Pancreas (tissue), 10 donors: ENCODE data around the gene RHOXF2B. TPM values are rescaled to one million over a fixed set of nuclear protein-coding genes. Genes with fewer than 3 reads are reported as not detected.
"Not testable (repeated sequence)": the region's sequence is repeated elsewhere in the genome, so short reads cannot be mapped to it uniquely, and the experiment has no call there.

Source experiments
- ATAC-seq, 4 donors: fragments of 200-7000 bp; cut with Tn5 transposase; one replicate each; pipeline versions ENCODE4 v1.8.0 to v1.9.1; 2020; ENCODE audit warnings: mild to moderate bottlenecking in 4 of 4, moderate library complexity in 4 of 4
- DNase-seq, 6 donors: peaks; one replicate each; pipeline ENCODE4 v3.0.0-alpha.2; 2020
- FAIRE-seq: peaks from 2 replicates; lab custom pipeline; 2012; peaks lifted over from hg19 to GRCh38; lab: Jason Lieb, UNC
- H3K27ac ChIP-seq, 4 donors: fragments of 200-600 bp; sonication (generic); 1 replicate in 3 of 4; 2 replicates in 1 of 4; pipeline versions ENCODE4 v1.5.0 to v1.8.0; 2020
- H3K27me3 ChIP-seq, 4 donors: fragments of 200-600 bp; one replicate each; pipeline ENCODE4 v1.8.0; 2021
- H3K36me3 ChIP-seq, 3 donors: fragments of 200-600 bp; sonication (generic) in 1 of 3; one replicate each; pipeline versions ENCODE4 v1.5.0 to v1.8.0; 2020 to 2021
- H3K4me1 ChIP-seq, 3 donors: fragments of 200-600 bp; one replicate each; pipeline ENCODE4 v1.8.0; 2021
- H3K4me3 ChIP-seq, 4 donors: fragments of 200-600 bp; sonication (generic) in 2 of 4; one replicate each; pipeline versions ENCODE4 v1.5.0 to v1.8.0; 2020 to 2021
- H3K9me3 ChIP-seq, 4 donors: fragments of 200-600 bp; one replicate each; pipeline ENCODE4 v1.8.0; 2021
- WGBS, 2 donors: extraction: QIAGEN DNeasy Blood & Tissue Kit; methylation state at CpG; one replicate each; pipeline ENCODE4 v1.1.7; 2013; 5-methylcytosine and 5-hydroxymethylcytosine counted together
- intact Hi-C, 3 donors: fragments of 100-400 bp; cut with DNase I; formaldehyde crosslinking; loops; one replicate each; pipeline versions ENCODE4 v1.11.1 to v1.14.2; 2022
- polyA plus RNA-seq, 2 donors: library from polyadenylated mRNA; stranded (reverse); fragments of 200-250 nt; gene quantifications; one replicate each; pipeline ENCODE4 v1.2.3, GENCODE V29; 2013
- total RNA-seq, 6 donors: library from RNA; stranded (reverse); fragmentation: NEBNext Ultra II Directional in 4 of 6; extraction: Animal tissue kit (Norgen Biotek cat#: 25700) in 4 of 6; gene quantifications; one replicate each; pipeline versions ENCODE4 v1.2.1 to v1.2.4, GENCODE V29; 2021 to 2023
- TF ChIP-seq, protein P1 (sequence below), 4 donors: fragments of 200-600 bp; sonication (generic) in 3 of 4; IDR thresholded peaks; one replicate each; pipeline versions ENCODE4 v1.5.0 to v1.8.0; 2021; ENCODE audit warnings: antibody characterized with exemption in 4 of 4
- donor health status: healthy with polysubstance abuse.
- donor health status: DM: no; HTN: no; CAD: no; lungs with moderate emphysema.
- donor health status: DM: no; HTN: no; CAD: no.
- donor health status: control.
- donor health status: control.
- donor health status: Bipolar disorder and iron deficiency.
- donor health status: DM: yes; HTN: yes; CAD: no.
- donor health status: DM: no; HTN: no; CAD: no.
- donor health status: DM: no; HTN: no; CAD: no.
- donor health status: DM: yes; HTN: yes; CAD: no.

RHOXF2B gene
- total and polyA plus RNA-seq, 8 donors, result not detected

DNA sequence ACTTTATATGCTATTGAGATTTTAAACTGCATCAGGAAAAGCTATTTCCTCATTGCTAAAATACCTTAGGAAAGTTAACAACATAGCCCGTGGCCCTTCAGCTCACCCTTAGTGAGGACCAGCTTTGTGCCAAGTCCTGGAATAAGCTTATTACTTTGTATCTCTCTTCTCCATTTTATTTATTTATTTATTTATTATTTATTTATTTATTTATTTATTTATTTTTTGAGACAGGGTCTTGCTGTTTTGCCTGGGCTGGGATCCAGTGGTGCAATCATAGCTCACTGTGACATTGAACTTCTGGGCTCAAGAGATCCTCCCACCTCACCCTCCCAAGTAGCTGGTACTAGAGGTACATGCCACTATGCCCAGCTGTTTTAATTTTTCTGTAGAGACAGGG lies 31.9 kb upstream of the RHOXF2B start:
- H3K36me3 ChIP-seq, result no peaks in the 10 kb centered on the region
- no peaks in the 10 kb centered on the region for H3K27me3 ChIP-seq
- no peak overlapping the region for H3K27ac ChIP-seq
- H3K9me3 ChIP-seq, result no peaks in the 10 kb centered on the region
- TF ChIP-seq, protein P1, sequence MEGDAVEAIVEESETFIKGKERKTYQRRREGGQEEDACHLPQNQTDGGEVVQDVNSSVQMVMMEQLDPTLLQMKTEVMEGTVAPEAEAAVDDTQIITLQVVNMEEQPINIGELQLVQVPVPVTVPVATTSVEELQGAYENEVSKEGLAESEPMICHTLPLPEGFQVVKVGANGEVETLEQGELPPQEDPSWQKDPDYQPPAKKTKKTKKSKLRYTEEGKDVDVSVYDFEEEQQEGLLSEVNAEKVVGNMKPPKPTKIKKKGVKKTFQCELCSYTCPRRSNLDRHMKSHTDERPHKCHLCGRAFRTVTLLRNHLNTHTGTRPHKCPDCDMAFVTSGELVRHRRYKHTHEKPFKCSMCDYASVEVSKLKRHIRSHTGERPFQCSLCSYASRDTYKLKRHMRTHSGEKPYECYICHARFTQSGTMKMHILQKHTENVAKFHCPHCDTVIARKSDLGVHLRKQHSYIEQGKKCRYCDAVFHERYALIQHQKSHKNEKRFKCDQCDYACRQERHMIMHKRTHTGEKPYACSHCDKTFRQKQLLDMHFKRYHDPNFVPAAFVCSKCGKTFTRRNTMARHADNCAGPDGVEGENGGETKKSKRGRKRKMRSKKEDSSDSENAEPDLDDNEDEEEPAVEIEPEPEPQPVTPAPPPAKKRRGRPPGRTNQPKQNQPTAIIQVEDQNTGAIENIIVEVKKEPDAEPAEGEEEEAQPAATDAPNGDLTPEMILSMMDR (IDR thresholded peaks at IDR 0.05), result no peak
- ATAC-seq (no peak), DNase-seq (no peak), FAIRE-seq (no peak)
- H3K4me3 ChIP-seq, result no peak overlapping the region
- no peaks in the 10 kb centered on the region for H3K4me1 ChIP-seq
- 76 to 89% methylated on average over 1 of the region's 1 CpG for WGBS, 2 donors
- intact Hi-C loops, result loop anchor here in 1 of 3 donors (10.0 kb wide), 1 partner anchor 105 kb away; no protein-coding TSS in a partner anchor

DNA sequence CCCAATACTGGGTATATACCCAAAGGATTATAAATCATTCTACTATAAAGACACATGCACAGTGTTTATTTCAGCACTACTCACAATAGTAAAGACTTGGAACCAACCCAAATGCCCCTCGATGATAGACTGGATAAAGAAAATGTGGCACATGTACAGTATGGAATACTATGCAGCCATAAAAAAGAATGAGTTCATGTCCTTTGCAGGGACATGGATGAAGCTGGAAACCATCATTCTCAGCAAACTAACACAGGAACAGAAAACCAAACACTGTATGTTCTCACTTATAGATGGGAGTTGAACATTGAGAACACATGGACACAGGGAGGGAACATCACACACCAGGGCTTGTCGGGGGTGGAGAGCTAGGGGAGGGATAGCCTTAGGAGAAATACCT lies 27.2 kb upstream of the RHOXF2B start:
- DNase-seq, H3K27me3 ChIP-seq, H3K36me3 ChIP-seq, H3K27ac ChIP-seq, FAIRE-seq, H3K4me1 ChIP-seq, ATAC-seq, H3K9me3 ChIP-seq, H3K4me3 ChIP-seq: not testable (repeated sequence)
- WGBS, 2 donors, result 69 to 93% methylated on average over 2 of the region's 2 CpGs
- intact Hi-C loops, result loop anchor here in 1 of 3 donors (10.0 kb wide), 1 partner anchor 110 kb away; no protein-coding TSS in a partner anchor

DNA sequence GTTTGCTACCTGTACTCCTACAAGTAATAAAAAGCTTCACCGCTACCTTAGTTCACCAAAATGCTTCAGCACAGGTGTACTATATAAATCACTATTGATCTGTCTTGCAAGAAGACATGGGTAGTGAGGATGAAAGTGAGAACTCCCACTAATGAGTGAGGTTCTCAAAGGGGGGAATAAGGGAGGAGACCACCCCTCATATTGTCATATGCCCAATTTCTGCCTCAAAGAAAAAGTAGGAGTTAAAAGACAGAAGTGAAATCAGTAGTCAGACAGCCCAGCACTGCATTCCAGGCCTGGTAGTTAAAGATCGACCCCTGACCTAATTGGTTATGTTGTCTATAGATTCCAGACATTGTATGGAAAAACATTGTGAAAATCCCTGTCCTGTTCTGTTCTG lies 23.6 kb upstream of the RHOXF2B start:
- not testable (repeated sequence) for ATAC-seq, H3K4me1 ChIP-seq, FAIRE-seq, DNase-seq, H3K4me3 ChIP-seq, H3K36me3 ChIP-seq, H3K9me3 ChIP-seq, H3K27me3 ChIP-seq, H3K27ac ChIP-seq
- 73 to 79% methylated on average over 2 of the region's 2 CpGs for WGBS, 2 donors
- intact Hi-C loops, result loop anchor here in 1 of 3 donors (10.0 kb wide), 1 partner anchor 114 kb away; no protein-coding TSS in a partner anchor

DNA sequence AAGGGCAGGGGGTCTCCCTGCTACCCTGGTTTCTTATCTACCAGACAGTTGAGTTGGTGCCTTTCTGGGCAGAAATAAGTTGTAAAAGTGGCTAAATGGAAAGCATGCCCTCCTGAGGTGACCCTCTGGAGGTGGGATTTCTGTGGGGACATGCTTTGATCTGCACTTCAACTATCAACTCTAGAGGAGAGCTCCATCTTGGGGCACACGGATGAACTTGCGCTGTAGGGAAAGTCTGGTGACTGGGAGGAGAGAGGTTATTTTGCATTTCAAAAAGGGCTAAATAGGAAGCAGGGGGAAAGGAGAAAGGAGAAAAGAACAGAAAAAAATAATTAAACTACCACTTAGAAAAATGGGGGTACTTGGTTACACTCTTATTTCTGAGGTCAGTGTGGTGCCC lies 12.7 kb upstream of the RHOXF2B start:
- intact Hi-C loops, result loop anchor here in 1 of 3 donors (10.0 kb wide), 1 partner anchor 125 kb away; no protein-coding TSS in a partner anchor
- no peaks in the 10 kb centered on the region for H3K9me3 ChIP-seq
- no peak for ATAC-seq
- 59 to 87% methylated on average over 2 of the region's 2 CpGs for WGBS, 2 donors
- no peak overlapping the region for H3K27ac ChIP-seq
- no peaks in the 10 kb centered on the region for H3K27me3 ChIP-seq
- no peaks in the 10 kb centered on the region for H3K36me3 ChIP-seq
- TF ChIP-seq, protein P1 (IDR thresholded peaks at IDR 0.05), result no peak
- FAIRE-seq, result no peak
- H3K4me3 ChIP-seq, result no peak overlapping the region
- H3K4me1 ChIP-seq, result no peaks in the 10 kb centered on the region
- DNase-seq, result no peak

DNA sequence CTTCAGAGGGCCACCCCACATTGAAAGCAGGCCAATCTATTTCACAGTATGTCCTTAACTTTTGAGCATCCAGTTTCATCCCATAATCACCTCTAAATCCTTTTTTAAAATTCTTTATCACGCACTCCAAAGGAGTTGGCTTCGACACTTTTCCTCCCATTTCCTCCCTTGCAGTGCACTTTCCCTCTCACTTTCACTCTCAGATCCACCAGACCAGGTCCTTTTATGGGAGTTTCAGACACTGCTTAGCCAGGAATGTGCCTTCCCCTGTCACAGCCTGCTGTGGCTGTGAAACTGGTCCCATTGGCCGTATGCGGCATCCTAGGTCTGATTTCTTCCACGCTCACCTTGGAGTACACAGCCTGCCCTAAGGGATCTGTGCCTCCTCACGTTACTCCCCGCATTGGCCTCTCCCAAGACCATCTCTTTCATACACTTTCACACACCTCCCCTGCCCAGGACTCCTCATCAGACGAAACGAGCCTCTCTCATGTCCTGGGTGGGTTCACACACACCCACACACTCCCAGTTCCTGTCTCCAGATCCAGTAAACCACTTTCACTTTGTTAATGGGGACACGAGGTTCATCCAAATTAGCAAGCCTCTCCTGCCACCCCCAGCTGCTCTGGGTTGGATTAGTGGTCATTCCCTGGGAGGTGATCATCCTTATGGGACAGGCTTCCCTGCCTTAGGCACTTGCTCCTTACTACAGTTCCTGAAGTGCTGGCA lies 10.0 kb upstream of the RHOXF2B start:
- no peak for DNase-seq

DNA sequence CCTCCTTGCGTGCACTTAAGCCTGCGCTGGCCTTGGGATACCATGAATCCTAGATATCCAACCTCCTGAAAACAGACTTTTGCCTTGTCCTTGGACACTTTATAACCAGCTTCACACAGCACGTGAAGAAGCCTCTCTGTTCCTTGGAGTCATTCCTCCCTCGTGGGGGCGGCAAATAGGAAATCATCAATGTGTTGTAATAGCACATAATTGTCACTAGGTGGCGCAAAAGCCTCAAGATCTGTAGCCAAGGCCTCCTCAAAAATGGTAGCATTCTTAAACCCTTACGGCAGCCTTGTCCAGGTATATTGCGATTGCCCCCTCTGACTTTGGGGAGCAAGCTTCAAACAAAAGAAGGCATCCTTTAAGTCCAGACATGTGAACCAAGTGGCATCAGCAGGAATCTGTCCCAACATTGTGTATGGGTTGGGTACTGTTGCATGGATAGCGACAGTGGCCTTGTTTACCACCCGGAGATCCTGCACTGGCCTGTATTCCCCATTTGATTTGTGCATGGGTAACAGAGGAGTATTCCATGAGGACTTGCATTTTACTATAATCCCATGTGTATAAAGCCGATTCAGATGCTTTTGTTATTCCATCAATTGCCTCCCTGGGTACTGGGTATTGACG lies 8.2 kb upstream of the RHOXF2B start:
- H3K4me1 ChIP-seq, intact Hi-C loops, H3K27ac ChIP-seq, H3K27me3 ChIP-seq, H3K36me3 ChIP-seq, DNase-seq, H3K9me3 ChIP-seq, H3K4me3 ChIP-seq: not testable (repeated sequence)
- WGBS, 2 donors, result no CpG with 5 or more reads among the region's 12 CpGs
- FAIRE-seq (peak; percentile 78), ATAC-seq (peak in 3 of 4 donors; percentile 55 to 79 (median 64))

More for the DNA sequence above, 10.0 kb upstream of the RHOXF2B start:
- WGBS, 2 donors, result 62 to 71% methylated on average over 10 of the region's 10 CpGs
- FAIRE-seq, result no peak
- H3K4me1 ChIP-seq, result no peaks in the 10 kb centered on the region
- H3K27me3 ChIP-seq, result no peaks in the 10 kb centered on the region
- TF ChIP-seq, protein P1 (IDR thresholded peaks at IDR 0.05), result no peak
- H3K27ac ChIP-seq, result no peak overlapping the region
- no peak for ATAC-seq
- H3K36me3 ChIP-seq, result no peaks in the 10 kb centered on the region
- H3K4me3 ChIP-seq, result no peak overlapping the region
- intact Hi-C loops, result no loop called here
- no peaks in the 10 kb centered on the region for H3K9me3 ChIP-seq

DNA sequence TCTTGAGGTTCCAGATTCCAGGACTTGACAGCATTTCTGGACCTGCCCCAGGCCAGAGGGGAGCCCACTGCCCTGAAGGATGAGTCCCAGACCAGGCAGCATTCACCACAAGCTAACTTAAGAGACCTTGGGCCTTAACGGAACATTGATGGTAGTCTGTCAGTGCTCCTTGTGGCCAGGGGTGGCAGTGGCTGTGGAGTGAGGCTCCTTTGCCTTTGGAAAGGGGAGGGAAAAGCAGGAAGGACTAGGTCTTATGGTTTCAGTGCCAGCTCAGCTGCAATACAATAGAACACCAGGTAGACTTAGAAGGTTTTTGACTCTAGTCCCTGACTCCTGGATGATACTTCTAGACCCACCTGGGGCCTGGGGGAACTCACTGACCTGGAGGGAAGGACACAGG lies 11.3 kb downstream of the RHOXF2B start:
- H3K27me3 ChIP-seq, result not testable (repeated sequence)

DNA sequence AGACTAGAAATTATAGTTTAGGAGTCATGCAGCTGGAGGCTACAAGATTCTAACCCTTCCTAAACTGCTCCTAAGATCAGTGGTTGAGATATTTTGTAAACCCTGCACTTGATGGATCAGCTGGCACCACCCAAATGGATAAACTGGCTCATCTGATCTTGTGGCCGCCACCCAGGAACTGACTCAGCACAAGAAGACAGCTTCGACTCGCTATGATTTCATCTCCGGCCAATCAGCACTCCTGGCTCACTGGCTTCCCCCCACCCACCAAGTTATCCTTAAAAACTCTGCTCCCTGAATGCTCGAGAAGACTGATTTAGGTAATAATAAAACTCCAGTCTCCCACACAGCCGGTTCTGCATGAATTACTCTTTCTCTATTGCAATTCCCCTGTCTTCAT lies 34.8 kb downstream of the RHOXF2B start:
- H3K9me3 ChIP-seq, H3K4me1 ChIP-seq, FAIRE-seq, H3K36me3 ChIP-seq, H3K27ac ChIP-seq, DNase-seq, intact Hi-C loops, H3K27me3 ChIP-seq, H3K4me3 ChIP-seq, ATAC-seq: not testable (repeated sequence)
- WGBS, 2 donors, result no CpG with 5 or more reads among the region's 6 CpGs

More for the DNA sequence above, 11.3 kb downstream of the RHOXF2B start:
- H3K4me3 ChIP-seq, H3K36me3 ChIP-seq, H3K4me1 ChIP-seq, ATAC-seq, H3K27ac ChIP-seq, FAIRE-seq, DNase-seq, intact Hi-C loops, H3K9me3 ChIP-seq: not testable (repeated sequence)
- WGBS, 2 donors, result 62% methylated on average over 1 of the region's 1 CpG

DNA sequence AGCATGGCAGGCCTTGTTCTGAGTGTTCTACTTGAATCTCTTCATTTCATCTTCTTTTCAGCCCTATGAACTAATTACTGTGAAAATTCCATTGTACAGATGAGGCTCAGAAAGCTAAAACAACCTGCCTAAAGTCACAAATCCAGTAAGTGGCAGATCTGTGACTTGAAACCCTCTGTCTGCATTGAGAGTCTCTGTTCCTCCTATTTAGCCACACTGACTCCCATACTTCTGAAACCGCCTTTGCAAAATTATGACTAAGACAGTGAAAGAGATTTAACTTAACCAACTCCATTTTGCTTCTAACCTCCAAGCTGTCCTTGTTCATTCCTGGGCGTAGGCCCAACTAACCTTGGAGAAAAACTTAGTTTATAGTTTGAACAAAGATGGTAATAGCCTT lies 35.2 kb downstream of the RHOXF2B start:
- H3K4me1 ChIP-seq, DNase-seq, H3K27ac ChIP-seq, H3K36me3 ChIP-seq, H3K4me3 ChIP-seq, FAIRE-seq, H3K27me3 ChIP-seq, ATAC-seq, H3K9me3 ChIP-seq, intact Hi-C loops: not testable (repeated sequence)
- no CpG with 5 or more reads among the region's 2 CpGs for WGBS, 2 donors
